GM23338 (cell line): ENCODE data around the gene SV2C.

Experiments
- CREB1 ChIP-seq: fragments of 250-450 bp; sonication (Bioruptor Pico); IDR thresholded peaks from 2 replicates; pipeline ENCODE4 v1.5.0; 2020; ENCODE audit warnings: low read depth, mild to moderate bottlenecking, moderate library complexity
- CTCF ChIP-seq, 2 experiments: fragments of 200-600 bp in 1 of 2; sonication (generic) in 1 of 2; conservative IDR thresholded peaks; 2 replicates each; pipeline versions ENCODE4 v1.5.1 to v1.6.1; 2016 to 2017; ENCODE audit warnings: antibody characterized with exemption in 2 of 2, low read depth in 2 of 2, mild to moderate bottlenecking in 2 of 2, moderate library complexity in 1 of 2
- POLR2AphosphoS5 ChIP-seq: IDR thresholded peaks from 2 replicates; pipeline ENCODE4 v1.6.1; 2016; ENCODE audit warnings: antibody characterized with exemption, low read depth
- REST ChIP-seq: IDR thresholded peaks from one replicate; pipeline ENCODE4 v1.6.1; 2018; ENCODE audit warnings: antibody characterized with exemption; ENCODE audit not compliant: unreplicated experiment
- ZNF331 ChIP-seq: fragments of 250-450 bp; sonication (Bioruptor Pico); IDR thresholded peaks from 2 replicates; pipeline ENCODE4 v1.5.0; 2020; ENCODE audit warnings: low read depth, mild to moderate bottlenecking, moderate library complexity
- ZNF462 ChIP-seq: fragments of 250-450 bp; sonication (Bioruptor Pico); IDR thresholded peaks from 2 replicates; pipeline ENCODE4 v1.5.0; 2020; ENCODE audit warnings: mild to moderate bottlenecking, moderate library complexity

- TF ChIP-seq CTCF (conservative IDR thresholded peaks at IDR 0.05; ENCODE audit: low read depth in 2 of 2), result no peak
- no peak for TF ChIP-seq REST
- no peak for TF ChIP-seq POLR2AphosphoS5
- TF ChIP-seq CREB1, result no peak
- TF ChIP-seq ZNF462, result no peak
- TF ChIP-seq ZNF331 (CRISPR knock-in tag), result no peak
Observed at GRCh38 chr5:76224898-76225297, 141.7 kb downstream of the SV2C start.
